CD4-positive, alpha-beta T cell treated with Interleukin-2 at 100 ng/mL for 4 hours (primary cell): ENCODE measurements around the gene CDC42SE2.

Experiments
- DNase-seq: peaks from one replicate; pipeline ENCODE4 v3.0.0-alpha.2; 2020; ENCODE audit warnings: low spot score

Gene CDC42SE2

DNA sequence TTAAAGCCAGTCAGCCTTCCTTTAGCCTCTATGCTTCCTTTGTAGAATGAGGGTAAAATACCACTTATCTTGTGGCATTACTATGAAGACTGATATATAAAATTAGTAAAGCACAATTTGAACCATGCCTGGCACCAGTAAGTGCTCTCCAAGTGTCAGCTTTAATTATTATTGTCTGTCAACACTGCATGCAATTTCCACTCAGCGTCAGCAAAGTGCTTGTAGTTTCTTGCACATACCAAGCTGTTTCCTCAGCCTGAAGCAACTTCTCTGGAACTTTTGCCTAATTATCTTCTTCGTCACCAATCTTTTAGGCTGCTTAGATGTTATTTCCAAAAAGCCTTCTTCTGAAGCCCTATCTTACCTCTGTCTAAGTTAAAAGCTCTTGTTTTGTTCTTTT is 177.3 kb downstream of the CDC42SE2 start:
- no peak for DNase-seq
